ENCODE data around the gene MED26. TPM values are rescaled to one million over a fixed set of nuclear protein-coding genes. Genes with fewer than 3 reads are reported as not detected.

MED26 gene
- total RNA-seq, 2 donors from 2014 or later = 13.5 to 29.9 TPM

- no peak overlapping the region for H3K4me3 ChIP-seq
- no peak overlapping the region for H3K27ac ChIP-seq
- intact Hi-C loops (cut with DNase I) = no loop called here
- 84% methylated on average over 4 of the region's 4 CpGs for whole genome bisulfite sequencing
- DNase-seq (ENCODE audit: low spot score) = no peak
- peaks cover 4% of the 10 kb centered on the region for H3K4me1 ChIP-seq (replicated peaks)
- no peaks in the 10 kb centered on the region for H3K9me3 ChIP-seq
- TF ChIP-seq CTCF (IDR thresholded peaks at IDR 0.05) = no peak
- no peak for TF ChIP-seq POLR2A (IDR thresholded peaks at IDR 0.05)
- TF ChIP-seq POLR2AphosphoS5 (IDR thresholded peaks at IDR 0.05) = no peak
- H3K27me3 ChIP-seq (replicated peaks; ENCODE audit: insufficient read depth) = no peaks in the 10 kb centered on the region
- H3K36me3 ChIP-seq = peaks cover 4 to 11% of the 10 kb centered on the region in 2 donors
Observed at GRCh38 chr19:16579381-16579780, 48.6 kb downstream of the MED26 start.

GRCh38 chr19:16577531-16577985 is 50.4 kb downstream of the MED26 start:
- H3K9me3 ChIP-seq = no peaks in the 10 kb centered on the region
- H3K4me1 ChIP-seq (replicated peaks) = peaks cover 15% of the 10 kb centered on the region
- H3K27ac ChIP-seq = no peak overlapping the region
- no peak for DNase-seq (ENCODE audit: low spot score)
- TF ChIP-seq POLR2AphosphoS5 (IDR thresholded peaks at IDR 0.05) = no peak
- no peak overlapping the region for H3K4me3 ChIP-seq
- 85% methylated on average over 17 of the region's 17 CpGs for WGBS
- intact Hi-C loops (cut with DNase I) = no loop called here
- no peaks in the 10 kb centered on the region for H3K27me3 ChIP-seq (replicated peaks; ENCODE audit: insufficient read depth)
- H3K36me3 ChIP-seq = peaks cover 4 to 11% of the 10 kb centered on the region in 2 donors

GRCh38 chr19:16576690-16577530 is 51.1 kb downstream of the MED26 start:
- Histone ChIP-seq H3K4me3 (no peak overlapping the region), H3K4me1 (replicated peaks) (peaks cover 15% of the 10 kb centered on the region)
- intact Hi-C loops (cut with DNase I) = no loop called here

GRCh38 chr19:16575861-16576689 is 51.9 kb downstream of the MED26 start:
- WGBS = 87% methylated on average over 47 of the region's 48 CpGs
- H3K36me3 ChIP-seq = peaks cover 4 to 11% of the 10 kb centered on the region in 2 donors
- TF ChIP-seq POLR2AphosphoS5 (IDR thresholded peaks at IDR 0.05) = no peak
- no peak for TF ChIP-seq POLR2A (IDR thresholded peaks at IDR 0.05)
- TF ChIP-seq CTCF (IDR thresholded peaks at IDR 0.05) = no peak
- H3K27me3 ChIP-seq (replicated peaks; ENCODE audit: insufficient read depth) = no peaks in the 10 kb centered on the region
- no peaks in the 10 kb centered on the region for H3K9me3 ChIP-seq
- H3K4me3 ChIP-seq = no peak overlapping the region
- intact Hi-C loops (cut with DNase I) = no loop called here
- H3K4me1 ChIP-seq (replicated peaks) = peaks cover 19% of the 10 kb centered on the region
- no peak overlapping the region for H3K27ac ChIP-seq
- DNase-seq (ENCODE audit: low spot score) = no peak

More at GRCh38 chr19:16576690-16577530, 51.1 kb downstream of the MED26 start:
- Histone ChIP-seq H3K27me3 (replicated peaks; ENCODE audit: insufficient read depth) (no peaks in the 10 kb centered on the region), H3K36me3 (peaks cover 4 to 11% of the 10 kb centered on the region in 2 donors), H3K9me3 (no peaks in the 10 kb centered on the region), H3K27ac (no peak overlapping the region)
- TF ChIP-seq CTCF (IDR thresholded peaks at IDR 0.05) (no peak), POLR2AphosphoS5 (IDR thresholded peaks at IDR 0.05) (no peak), POLR2A (IDR thresholded peaks at IDR 0.05) (no peak)
- 92% methylated on average over 37 of the region's 52 CpGs for WGBS
- DNase-seq (ENCODE audit: low spot score) = no peak

- TF ChIP-seq POLR2AphosphoS5 (IDR thresholded peaks at IDR 0.05) (no peak), CTCF (IDR thresholded peaks at IDR 0.05) (no peak), POLR2A (IDR thresholded peaks at IDR 0.05) (no peak)
- Histone ChIP-seq H3K9me3 (no peaks in the 10 kb centered on the region), H3K4me1 (replicated peaks) (peaks cover 21% of the 10 kb centered on the region), H3K4me3 (no peak overlapping the region), H3K36me3 (peaks cover 4 to 11% of the 10 kb centered on the region in 2 donors), H3K27ac (no peak overlapping the region), H3K27me3 (replicated peaks; ENCODE audit: insufficient read depth) (no peaks in the 10 kb centered on the region)
- intact Hi-C loops (cut with DNase I) = no loop called here
- 85% methylated on average over 2 of the region's 2 CpGs for WGBS
- no peak for DNase-seq (ENCODE audit: low spot score)
Observed at GRCh38 chr19:16575282-16575681, 52.7 kb downstream of the MED26 start.
